GM06990 (cell line): ENCODE results near the gene TALDO1.

Experiments used
- DNase-seq: peaks from one replicate; pipeline ENCODE4 v3.0.0-alpha.2; 2011; ENCODE audit not compliant: insufficient read length; ENCODE audit errors: extremely low read depth
- H3K27me3 ChIP-seq: replicated peaks from 2 replicates; pipeline ENCODE4 v1.6.0; 2011; ENCODE audit warnings: low read length; ENCODE audit not compliant: control insufficient read depth, insufficient read depth
- H3K36me3 ChIP-seq: 2 replicates; pipeline ENCODE4 v1.5.1; 2011; ENCODE audit warnings: low read length; ENCODE audit not compliant: control insufficient read depth, insufficient read depth
- H3K4me3 ChIP-seq: replicated peaks from 2 replicates; pipeline ENCODE4 v1.5.1; 2011; ENCODE audit warnings: low read depth, mild to moderate bottlenecking, control low read depth, low read length
- TF ChIP-seq, protein P1 (sequence below): IDR thresholded peaks from 2 replicates; pipeline ENCODE4 v1.5.1; 2011; ENCODE audit warnings: low read length, control low read depth, mild to moderate bottlenecking, inconsistent platforms; ENCODE audit not compliant: insufficient read depth, poor library complexity, severe bottlenecking

TALDO1 gene

DNA sequence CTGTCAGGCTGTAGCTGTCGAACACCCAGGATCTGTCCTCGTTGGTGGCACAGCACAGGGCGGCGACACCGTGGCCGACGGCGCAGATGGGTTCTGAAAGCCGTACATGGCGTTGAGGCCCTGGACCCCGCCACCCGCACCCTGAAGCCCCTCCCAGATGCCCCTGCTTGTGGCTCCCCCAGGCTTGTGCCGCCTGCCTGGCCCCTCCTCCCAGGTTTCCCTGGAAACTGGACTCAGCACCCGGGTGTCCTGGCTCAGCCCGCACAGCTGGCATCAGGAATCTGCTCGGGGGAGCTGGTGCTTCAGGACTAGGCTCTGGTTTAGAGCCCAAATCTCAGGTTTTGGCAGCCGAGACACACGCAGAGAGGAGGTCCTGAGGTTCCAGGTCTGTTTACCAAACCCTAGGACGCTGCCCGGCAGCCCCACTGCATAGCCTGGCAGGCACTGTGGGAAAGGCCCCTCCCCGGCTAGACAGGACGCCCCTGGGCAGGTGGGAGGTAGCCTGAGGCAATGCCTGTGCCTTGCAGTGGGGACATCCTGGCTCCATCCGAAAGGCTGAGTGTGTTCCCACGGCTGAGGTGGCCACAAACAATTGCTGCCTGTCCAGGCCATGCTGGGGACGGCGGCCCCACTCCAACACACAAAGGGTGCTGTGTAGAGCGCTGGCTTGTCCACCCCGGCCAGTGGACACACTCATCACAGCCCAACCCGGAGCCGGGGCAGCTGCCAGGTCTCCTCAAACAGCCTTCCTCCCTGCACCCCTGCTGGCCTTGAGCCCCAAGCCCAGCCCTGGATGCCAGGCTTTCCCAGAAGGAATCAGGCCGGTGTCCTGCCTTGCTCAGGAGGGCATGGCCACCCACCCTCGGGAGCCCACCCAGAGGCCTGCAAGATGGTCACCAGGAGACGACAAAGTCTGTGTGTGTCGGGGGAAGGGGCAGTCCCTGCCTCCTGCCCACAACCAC is 25.4 kb downstream of the TALDO1 start:
- Histone ChIP-seq H3K4me3 (no peak overlapping the region), H3K27me3 (no peaks in the 10 kb centered on the region), H3K36me3 (peaks cover 13% of the 10 kb centered on the region)
- DNase-seq: no peak
- TF ChIP-seq, protein P1, sequence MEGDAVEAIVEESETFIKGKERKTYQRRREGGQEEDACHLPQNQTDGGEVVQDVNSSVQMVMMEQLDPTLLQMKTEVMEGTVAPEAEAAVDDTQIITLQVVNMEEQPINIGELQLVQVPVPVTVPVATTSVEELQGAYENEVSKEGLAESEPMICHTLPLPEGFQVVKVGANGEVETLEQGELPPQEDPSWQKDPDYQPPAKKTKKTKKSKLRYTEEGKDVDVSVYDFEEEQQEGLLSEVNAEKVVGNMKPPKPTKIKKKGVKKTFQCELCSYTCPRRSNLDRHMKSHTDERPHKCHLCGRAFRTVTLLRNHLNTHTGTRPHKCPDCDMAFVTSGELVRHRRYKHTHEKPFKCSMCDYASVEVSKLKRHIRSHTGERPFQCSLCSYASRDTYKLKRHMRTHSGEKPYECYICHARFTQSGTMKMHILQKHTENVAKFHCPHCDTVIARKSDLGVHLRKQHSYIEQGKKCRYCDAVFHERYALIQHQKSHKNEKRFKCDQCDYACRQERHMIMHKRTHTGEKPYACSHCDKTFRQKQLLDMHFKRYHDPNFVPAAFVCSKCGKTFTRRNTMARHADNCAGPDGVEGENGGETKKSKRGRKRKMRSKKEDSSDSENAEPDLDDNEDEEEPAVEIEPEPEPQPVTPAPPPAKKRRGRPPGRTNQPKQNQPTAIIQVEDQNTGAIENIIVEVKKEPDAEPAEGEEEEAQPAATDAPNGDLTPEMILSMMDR: no peak

DNA sequence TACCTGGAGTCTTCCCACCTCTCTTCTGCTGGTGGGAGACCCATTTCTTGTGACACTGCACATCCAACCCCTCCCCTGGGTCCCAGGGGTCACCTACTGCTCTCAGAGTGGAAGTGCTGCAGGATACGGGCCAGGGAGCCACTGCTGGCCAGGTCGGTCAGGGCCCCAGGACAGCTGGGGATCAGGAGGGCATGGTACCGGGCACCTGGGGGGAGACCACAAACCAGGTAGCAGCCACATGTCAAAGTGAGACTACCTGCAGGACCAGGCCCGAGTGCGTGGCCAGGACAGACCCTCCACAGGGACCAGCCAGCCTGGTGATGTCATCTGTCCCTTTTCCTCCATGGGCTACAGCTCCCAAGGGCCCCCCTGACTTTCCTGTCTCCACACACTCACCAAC is 26.2 kb downstream of the TALDO1 start:
- no peak for DNase-seq
- H3K36me3 ChIP-seq: peaks cover 13% of the 10 kb centered on the region
- TF ChIP-seq, protein P1: no peak

DNA sequence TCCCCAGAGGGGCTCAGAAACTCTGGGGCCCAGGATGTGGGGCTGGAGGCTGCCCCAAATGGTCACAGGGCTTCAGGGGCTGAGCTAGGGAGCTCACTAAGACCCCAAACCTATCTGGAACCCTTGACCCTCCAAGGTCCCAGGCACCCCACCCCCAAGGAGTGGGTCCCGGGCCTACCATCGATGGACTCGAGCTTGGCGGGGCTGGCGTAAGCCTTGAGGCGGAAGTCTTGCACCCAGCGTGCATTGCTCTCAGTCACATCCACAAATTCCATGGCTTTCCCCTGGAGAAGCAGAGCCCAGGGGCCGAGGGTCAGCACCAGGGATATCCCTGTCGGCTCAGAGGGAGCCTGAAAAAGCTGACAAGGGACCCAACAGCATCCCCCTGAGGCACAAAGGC is 26.6 kb downstream of the TALDO1 start:
- Histone ChIP-seq H3K4me3 (no peak overlapping the region), H3K27me3 (no peaks in the 10 kb centered on the region), H3K36me3 (peaks cover 13% of the 10 kb centered on the region)
- no peak for DNase-seq
- TF ChIP-seq, protein P1: no peak

More for the DNA sequence above, 26.2 kb downstream of the TALDO1 start:
- Histone ChIP-seq H3K27me3 (no peaks in the 10 kb centered on the region), H3K4me3 (no peak overlapping the region)

DNA sequence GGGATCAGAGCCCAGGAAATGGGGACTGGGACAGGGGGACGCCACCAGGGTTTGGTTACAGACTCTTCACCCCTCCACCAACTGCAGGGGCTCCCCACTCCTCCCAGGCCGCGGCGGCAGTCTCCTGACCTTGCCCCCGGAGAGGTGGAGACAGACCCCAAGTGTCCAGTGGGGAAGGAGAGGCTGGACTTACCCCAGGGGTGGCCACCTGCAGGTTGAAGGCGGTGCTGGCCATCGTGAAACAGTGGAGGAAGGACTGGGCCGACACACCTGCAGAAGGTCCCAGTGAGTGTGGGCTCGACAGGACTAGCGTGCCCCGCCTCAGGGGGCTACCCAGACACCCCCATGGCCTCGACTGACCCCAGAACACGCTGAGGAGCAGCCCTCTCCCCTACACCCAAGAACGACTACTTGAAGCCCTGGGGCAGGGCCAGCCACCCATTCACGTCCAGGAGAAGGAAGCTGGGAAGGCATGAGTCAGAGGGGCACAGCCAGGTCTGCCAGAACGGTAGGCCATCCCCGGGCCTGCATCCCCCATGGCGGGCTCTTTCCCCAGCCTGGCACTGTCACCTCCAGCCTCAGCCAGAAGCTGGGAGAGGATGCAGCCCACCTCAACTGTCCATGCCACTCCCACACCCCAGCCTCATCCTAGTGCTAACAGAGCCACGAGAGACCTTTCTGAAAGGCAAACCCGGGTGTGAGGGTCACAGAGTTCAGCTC is 27.8 kb downstream of the TALDO1 start:
- no peak for DNase-seq
- Histone ChIP-seq H3K27me3 (no peaks in the 10 kb centered on the region), H3K36me3 (peaks cover 12% of the 10 kb centered on the region), H3K4me3 (no peak overlapping the region)
- TF ChIP-seq, protein P1: no peak

DNA sequence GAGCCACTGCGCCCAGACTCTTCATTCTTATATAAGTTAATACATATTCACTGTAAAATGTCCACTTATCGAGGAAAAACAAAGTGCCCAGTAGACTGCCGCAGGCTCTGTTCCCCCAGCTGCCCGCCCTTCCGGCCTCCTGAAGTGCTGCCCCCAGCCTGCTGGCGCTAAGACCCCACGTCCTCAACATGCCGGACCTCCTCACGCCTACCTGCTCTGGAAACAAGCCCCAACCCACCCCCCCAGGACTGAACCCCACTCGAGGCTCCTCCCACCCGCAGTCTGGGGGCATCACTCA is 28.9 kb downstream of the TALDO1 start:
- Histone ChIP-seq H3K36me3 (peaks cover 8% of the 10 kb centered on the region), H3K4me3 (peak overlapping the region; percentile 90), H3K27me3 (no peaks in the 10 kb centered on the region)
- TF ChIP-seq, protein P1: no peak
- no peak for DNase-seq
